ENCODE results near the gene WDR54.

DNA sequence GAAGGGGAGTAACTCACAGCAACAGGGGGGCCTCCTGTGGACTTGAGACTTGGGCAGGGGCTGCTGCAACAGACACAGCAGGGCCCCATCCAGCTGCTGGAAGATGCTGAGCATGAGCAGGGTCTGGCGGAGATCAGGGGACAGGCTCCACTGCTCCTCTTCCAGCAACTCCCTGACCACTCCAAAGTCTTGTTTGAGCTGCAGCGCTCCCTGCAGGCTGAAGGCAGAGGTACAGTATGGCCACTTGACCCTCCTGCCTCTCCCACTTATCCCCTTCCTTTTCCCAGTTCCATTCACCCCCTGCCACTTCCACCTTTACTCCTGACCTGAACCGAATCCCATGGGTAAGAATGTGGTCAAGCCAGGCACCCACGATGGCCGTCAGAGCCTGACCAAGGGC is 53.4 kb downstream of the WDR54 start:
- TF ChIP-seq, protein P1, sequence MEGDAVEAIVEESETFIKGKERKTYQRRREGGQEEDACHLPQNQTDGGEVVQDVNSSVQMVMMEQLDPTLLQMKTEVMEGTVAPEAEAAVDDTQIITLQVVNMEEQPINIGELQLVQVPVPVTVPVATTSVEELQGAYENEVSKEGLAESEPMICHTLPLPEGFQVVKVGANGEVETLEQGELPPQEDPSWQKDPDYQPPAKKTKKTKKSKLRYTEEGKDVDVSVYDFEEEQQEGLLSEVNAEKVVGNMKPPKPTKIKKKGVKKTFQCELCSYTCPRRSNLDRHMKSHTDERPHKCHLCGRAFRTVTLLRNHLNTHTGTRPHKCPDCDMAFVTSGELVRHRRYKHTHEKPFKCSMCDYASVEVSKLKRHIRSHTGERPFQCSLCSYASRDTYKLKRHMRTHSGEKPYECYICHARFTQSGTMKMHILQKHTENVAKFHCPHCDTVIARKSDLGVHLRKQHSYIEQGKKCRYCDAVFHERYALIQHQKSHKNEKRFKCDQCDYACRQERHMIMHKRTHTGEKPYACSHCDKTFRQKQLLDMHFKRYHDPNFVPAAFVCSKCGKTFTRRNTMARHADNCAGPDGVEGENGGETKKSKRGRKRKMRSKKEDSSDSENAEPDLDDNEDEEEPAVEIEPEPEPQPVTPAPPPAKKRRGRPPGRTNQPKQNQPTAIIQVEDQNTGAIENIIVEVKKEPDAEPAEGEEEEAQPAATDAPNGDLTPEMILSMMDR (IDR thresholded peaks at IDR 0.05; ENCODE audit: low read depth, low read length) = peak; percentile 31
- TF ChIP-seq EZH2phosphoT487 (IDR thresholded peaks at IDR 0.05; ENCODE audit: low read depth) = no peak
